KMS-11 (cell line): Measurements from ENCODE around the gene FNDC3B.

Experiments used
- H2AFZ ChIP-seq: fragments of 200-600 bp; sonication (generic); 2 replicates; pipeline ENCODE4 v1.6.1; 2016; ENCODE audit warnings: antibody characterized with exemption, mixed run types, low read depth
- H3K27ac ChIP-seq: fragments of 200-600 bp; sonication (generic); 2 replicates; pipeline ENCODE4 v1.6.1; 2016; ENCODE audit warnings: mild to moderate bottlenecking, mixed run types
- H3K27me3 ChIP-seq: fragments of 200-600 bp; sonication (generic); 2 replicates; pipeline ENCODE4 v1.6.1; 2017; ENCODE audit warnings: mild to moderate bottlenecking, low read depth, mixed run types, moderate library complexity; ENCODE audit not compliant: insufficient read depth
- H3K36me3 ChIP-seq: fragments of 200-600 bp; sonication (generic); 2 replicates; pipeline ENCODE4 v1.6.1; 2017; ENCODE audit warnings: mild to moderate bottlenecking, mixed run types; ENCODE audit not compliant: insufficient read depth
- H3K4me1 ChIP-seq: fragments of 200-600 bp; sonication (generic); 2 replicates; pipeline ENCODE4 v1.6.1; 2016; ENCODE audit warnings: mild to moderate bottlenecking, low read depth, mixed run types; ENCODE audit not compliant: poor library complexity, severe bottlenecking
- H3K4me2 ChIP-seq: fragments of 200-600 bp; sonication (generic); 2 replicates; pipeline ENCODE4 v1.7.0; 2016; ENCODE audit warnings: mild to moderate bottlenecking, mixed run types
- H3K4me3 ChIP-seq: fragments of 200-600 bp; sonication (generic); IDR thresholded peaks from 2 replicates; pipeline ENCODE4 v1.6.1; 2017; ENCODE audit warnings: low read depth, low read length, mixed read lengths; ENCODE audit not compliant: insufficient read depth
- H3K79me2 ChIP-seq: fragments of 200-600 bp; sonication (generic); 2 replicates; pipeline ENCODE4 v1.6.1; 2016; ENCODE audit warnings: low read depth, mixed run types; ENCODE audit not compliant: insufficient read depth
- H3K9ac ChIP-seq: fragments of 200-600 bp; sonication (generic); 2 replicates; pipeline ENCODE4 v1.6.1; 2016; ENCODE audit warnings: mild to moderate bottlenecking, mixed run types
- H4K20me1 ChIP-seq: fragments of 200-600 bp; sonication (generic); 2 replicates; pipeline ENCODE4 v1.6.1; 2016; ENCODE audit warnings: mild to moderate bottlenecking, mixed run types; ENCODE audit not compliant: insufficient read depth
- TF ChIP-seq, protein P1 (sequence below): fragments of 200-600 bp; sonication (generic); conservative IDR thresholded peaks from 2 replicates; pipeline ENCODE4 v1.6.1; 2017; ENCODE audit warnings: low read depth, mild to moderate bottlenecking, antibody characterized with exemption, low read length, moderate library complexity, mixed read lengths

FNDC3B gene

DNA sequence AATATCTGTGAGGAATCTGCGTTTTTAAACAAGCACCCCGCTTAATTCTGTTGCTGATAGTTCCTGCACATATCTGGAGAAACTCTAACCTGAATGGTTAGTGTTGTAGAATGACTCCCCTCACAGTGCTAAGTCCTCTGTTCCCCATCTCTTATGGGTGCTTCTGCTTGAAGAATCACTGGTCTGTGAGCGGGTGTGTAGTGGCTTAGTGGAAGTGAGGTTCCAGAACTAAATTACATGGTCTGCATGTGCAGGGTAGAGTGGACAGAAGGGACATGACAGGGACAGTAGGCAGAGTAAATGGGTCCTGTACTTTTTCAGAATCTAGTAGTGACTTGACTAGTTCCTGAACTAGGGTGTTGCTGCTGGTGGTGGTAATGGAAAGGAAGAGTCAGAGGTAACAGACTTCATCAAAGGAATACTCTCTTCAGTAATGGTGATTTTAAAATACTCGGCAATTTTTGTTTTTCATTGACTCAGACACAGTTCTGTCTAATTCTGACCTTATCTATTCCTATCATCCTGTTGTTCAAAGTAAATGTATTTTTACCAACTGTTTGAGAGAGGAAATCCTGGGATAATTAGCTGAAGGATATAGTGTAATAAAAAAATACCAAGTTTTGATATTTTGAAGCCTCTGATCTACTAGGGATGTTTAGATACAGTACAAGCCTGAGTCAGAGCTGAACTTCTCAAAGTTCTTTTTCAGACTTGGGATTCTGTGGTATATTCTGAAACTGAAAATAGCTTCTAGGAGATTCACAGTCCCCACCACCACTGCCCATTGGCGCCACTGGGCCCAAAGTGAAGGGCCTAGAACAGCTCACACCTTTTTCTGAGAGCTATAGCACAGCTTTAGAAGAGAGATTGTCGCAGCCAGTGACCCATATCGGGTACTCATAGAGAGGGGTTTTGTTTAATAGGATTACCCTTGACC, 55.5 kb downstream of the FNDC3B start:
- Histone ChIP-seq H3K9ac (peak overlapping the region; percentile 72), H3K27me3 (no peaks in the 10 kb centered on the region), H3K27ac (peak overlapping the region; percentile 96), H4K20me1 (no peaks in the 10 kb centered on the region), H3K36me3 (no peaks in the 10 kb centered on the region), H3K79me2 (peaks cover 92% of the 10 kb centered on the region), H3K4me3 (no peak overlapping the region), H2AFZ (no peak overlapping the region), H3K4me1 (peaks cover 98% of the 10 kb centered on the region), H3K4me2 (peak overlapping the region; percentile 91)
- TF ChIP-seq, protein P1, sequence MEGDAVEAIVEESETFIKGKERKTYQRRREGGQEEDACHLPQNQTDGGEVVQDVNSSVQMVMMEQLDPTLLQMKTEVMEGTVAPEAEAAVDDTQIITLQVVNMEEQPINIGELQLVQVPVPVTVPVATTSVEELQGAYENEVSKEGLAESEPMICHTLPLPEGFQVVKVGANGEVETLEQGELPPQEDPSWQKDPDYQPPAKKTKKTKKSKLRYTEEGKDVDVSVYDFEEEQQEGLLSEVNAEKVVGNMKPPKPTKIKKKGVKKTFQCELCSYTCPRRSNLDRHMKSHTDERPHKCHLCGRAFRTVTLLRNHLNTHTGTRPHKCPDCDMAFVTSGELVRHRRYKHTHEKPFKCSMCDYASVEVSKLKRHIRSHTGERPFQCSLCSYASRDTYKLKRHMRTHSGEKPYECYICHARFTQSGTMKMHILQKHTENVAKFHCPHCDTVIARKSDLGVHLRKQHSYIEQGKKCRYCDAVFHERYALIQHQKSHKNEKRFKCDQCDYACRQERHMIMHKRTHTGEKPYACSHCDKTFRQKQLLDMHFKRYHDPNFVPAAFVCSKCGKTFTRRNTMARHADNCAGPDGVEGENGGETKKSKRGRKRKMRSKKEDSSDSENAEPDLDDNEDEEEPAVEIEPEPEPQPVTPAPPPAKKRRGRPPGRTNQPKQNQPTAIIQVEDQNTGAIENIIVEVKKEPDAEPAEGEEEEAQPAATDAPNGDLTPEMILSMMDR: no peak; the same call in none of the 2 replicates

GRCh38 chr3:172096881-172097420, 57.6 kb downstream of the FNDC3B start:
- no peaks in the 10 kb centered on the region for H3K27me3 ChIP-seq
- H3K4me3 ChIP-seq: no peak overlapping the region
- peaks cover 82% of the 10 kb centered on the region for H3K79me2 ChIP-seq
- peak overlapping the region; percentile 91 for H3K4me2 ChIP-seq
- no peaks in the 10 kb centered on the region for H3K36me3 ChIP-seq
- peaks cover 98% of the 10 kb centered on the region for H3K4me1 ChIP-seq
- H3K27ac ChIP-seq: peak overlapping the region; percentile 96
- H4K20me1 ChIP-seq: no peaks in the 10 kb centered on the region
- peak overlapping the region; percentile 72; the same call in 1 of the 2 replicates for H3K9ac ChIP-seq
- no peak overlapping the region for H2AFZ ChIP-seq
- TF ChIP-seq, protein P1: no peak

DNA sequence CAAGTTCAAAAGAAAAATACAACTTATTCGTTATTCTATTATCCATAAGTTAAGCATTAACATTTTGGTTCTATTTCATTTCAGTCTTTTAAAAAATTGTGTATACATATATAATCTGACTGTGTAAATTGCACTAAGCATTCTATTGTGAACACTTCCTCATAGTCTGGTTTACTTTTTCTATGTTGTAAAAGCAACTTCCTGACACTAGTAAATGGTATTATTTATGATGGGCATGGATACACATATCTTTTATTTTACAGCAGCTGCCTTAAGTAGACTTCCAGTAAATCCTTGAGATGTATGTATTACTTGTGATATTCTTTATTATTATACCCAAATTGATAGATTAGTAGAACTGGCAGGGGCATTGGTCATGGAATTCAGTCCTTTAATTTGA, 58.2 kb downstream of the FNDC3B start:
- H3K27ac ChIP-seq: peak overlapping the region; percentile 96
- H4K20me1 ChIP-seq: no peaks in the 10 kb centered on the region
- H2AFZ ChIP-seq: no peak overlapping the region
- TF ChIP-seq, protein P1: no peak
- H3K9ac ChIP-seq: peak overlapping the region; percentile 72; the same call in 1 of the 2 replicates
- peaks cover 98% of the 10 kb centered on the region for H3K4me1 ChIP-seq
- peak overlapping the region; percentile 91 for H3K4me2 ChIP-seq
- no peaks in the 10 kb centered on the region for H3K27me3 ChIP-seq
- H3K4me3 ChIP-seq: no peak overlapping the region
- H3K36me3 ChIP-seq: no peaks in the 10 kb centered on the region
- peaks cover 82% of the 10 kb centered on the region for H3K79me2 ChIP-seq

- Histone ChIP-seq H3K36me3 (no peaks in the 10 kb centered on the region), H3K9ac (peak overlapping the region; percentile 72), H3K27me3 (no peaks in the 10 kb centered on the region), H4K20me1 (no peaks in the 10 kb centered on the region), H3K79me2 (peaks cover 83% of the 10 kb centered on the region), H2AFZ (no peak overlapping the region), H3K4me2 (peak overlapping the region; percentile 91), H3K27ac (peak overlapping the region; percentile 96), H3K4me3 (peak overlapping the region; percentile 36), H3K4me1 (peaks cover 99% of the 10 kb centered on the region)
- TF ChIP-seq, protein P1: no peak
Measured at GRCh38 chr3:172098698-172099494, 59.5 kb downstream of the FNDC3B start.
